EL (cell line): ENCODE results near the gene LMBRD2.
A peak's percentile ranks its signal among the peaks of the same experiment; 100 is the strongest.

Source experiments
- DNase-seq: peaks from one replicate; pipeline ENCODE4 v3.0.0-alpha.2; 2016

LMBRD2 gene

DNA sequence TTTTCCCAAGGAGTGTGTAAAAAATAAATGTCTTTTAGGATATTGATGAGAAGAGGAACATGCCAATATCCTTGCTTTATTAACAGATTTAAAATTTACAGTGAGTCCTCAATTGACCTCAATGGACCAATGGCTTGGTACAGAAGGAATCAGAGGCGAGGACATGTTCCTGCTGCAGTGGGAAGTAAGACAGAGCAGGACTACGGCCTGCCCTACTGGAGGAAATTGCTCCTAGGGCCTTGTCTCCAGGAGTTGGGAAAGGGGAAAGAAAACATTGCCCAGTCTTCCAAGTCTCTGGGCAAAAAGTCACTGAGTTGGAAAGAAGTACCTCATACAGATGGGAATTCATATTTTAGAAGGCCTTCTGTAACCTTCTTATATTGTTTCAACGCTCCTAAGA lies 51.9 kb downstream of the LMBRD2 start:
- no peak for DNase-seq

DNA sequence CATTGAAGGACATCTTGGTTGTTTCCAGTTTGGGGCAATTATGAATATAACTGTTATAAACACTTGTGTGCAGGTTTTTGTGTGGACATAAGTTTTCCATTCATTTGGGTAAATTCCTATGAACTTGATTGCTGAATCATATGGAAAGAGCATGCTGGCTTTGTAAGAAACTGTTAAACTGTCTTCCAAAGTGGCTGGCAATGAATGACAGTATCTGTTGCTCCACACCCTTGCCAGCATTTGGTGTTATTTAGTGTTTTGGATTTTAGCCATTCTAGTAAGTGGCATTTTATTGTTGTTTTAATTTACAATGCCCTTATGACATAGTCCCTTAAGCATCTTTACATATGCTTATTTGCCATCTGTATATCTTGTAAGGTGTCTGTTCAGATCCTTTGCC lies 55.2 kb downstream of the LMBRD2 start:
- no peak for DNase-seq

DNA sequence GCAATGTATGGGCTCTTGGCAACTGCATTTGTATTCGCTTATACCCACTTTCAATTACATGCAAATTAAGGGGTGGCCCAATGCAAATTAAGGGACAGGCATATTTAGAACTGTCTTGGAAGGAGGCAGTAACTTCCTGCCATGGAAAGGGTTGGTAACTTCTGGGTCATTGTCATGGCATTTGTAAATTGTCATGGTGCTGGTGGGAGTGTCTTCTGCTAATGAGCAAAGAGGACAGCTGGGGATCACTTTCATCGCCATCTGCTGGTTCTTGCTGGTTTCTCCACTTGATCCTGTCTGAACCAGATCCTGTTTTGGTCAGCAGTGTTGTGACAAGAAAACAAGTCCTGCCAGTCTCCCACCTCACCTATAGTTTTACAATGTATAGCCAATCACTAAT lies 61.7 kb downstream of the LMBRD2 start:
- peak; percentile 48 for DNase-seq

DNA sequence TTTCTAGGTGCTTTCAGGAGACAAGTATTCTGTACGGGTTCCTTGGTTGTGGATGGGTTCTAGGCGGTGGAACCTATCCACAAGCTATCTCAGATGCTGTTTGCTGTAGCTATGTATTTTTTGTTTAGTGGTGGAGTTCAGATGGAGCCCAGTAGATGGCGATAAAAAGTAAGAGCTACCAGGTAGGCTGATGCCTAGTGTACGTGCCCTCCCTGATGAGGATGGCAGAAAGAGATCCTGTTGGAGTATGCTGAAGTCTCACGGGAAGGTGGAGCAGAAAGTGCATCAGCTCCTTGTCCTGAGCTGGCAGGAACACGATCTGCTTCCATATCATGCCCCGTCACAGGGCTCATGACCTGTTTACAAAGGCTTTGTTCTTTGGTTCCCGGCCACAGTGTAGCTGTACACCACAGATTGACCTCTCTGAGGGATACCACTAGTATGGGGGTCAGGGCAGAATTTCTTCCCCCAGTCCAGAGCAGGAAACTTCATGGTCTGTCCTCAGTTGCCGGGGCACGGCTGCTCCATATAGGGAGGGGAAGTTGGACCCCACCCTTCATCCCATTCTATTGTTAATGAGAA lies 72.4 kb downstream of the LMBRD2 start:
- DNase-seq = peak; percentile 63

DNA sequence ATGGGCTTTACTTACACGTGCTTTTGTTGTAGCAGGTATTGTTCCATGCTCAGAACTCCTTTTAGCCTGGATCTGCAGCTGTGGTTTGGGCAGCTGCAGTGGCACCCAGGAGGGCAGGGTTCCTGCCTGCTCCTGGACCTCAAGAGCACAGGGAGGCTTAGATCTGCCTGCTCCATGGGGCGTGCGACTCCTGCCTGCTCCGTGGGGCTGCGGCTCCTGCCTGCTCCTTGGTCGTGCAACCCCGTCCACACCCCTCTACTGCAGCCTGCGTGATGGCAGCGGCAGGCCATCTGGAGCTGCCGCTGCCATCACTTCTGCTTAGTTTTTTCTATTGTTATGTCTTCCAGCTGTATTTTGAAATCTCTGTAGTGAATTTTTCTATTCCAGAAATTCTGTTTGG lies 73.3 kb downstream of the LMBRD2 start:
- DNase-seq = no peak

DNA sequence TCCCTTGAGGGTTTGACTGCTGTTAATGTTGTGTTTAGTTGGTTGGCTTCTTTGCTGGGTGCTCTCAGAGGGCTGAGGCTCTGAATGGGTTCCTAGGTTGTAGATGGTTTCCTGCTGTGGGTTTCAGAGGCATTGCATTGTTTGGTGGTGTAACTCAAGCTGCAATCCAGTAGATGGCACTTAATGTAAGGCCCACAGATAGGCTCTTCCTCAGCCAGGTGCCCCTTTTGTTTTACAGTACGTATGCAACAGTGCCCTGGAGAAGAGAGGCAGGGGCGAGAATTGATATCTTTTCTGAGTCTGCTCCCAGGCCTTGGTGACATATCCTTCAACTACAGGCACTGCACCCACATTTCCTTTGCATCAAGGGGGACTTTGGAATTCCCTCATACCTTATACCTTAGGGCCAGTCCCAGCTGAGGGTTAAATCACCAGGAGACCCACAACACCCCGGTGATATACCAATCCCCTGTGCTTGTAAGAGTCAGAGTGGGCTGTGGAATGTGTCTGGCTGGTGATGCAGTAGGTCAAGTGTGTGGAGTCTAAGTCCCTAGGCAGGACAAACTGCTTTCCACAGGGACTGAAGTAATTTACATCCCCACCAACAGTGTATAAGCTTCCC lies 78.0 kb downstream of the LMBRD2 start:
- DNase-seq = peak; percentile 13

DNA sequence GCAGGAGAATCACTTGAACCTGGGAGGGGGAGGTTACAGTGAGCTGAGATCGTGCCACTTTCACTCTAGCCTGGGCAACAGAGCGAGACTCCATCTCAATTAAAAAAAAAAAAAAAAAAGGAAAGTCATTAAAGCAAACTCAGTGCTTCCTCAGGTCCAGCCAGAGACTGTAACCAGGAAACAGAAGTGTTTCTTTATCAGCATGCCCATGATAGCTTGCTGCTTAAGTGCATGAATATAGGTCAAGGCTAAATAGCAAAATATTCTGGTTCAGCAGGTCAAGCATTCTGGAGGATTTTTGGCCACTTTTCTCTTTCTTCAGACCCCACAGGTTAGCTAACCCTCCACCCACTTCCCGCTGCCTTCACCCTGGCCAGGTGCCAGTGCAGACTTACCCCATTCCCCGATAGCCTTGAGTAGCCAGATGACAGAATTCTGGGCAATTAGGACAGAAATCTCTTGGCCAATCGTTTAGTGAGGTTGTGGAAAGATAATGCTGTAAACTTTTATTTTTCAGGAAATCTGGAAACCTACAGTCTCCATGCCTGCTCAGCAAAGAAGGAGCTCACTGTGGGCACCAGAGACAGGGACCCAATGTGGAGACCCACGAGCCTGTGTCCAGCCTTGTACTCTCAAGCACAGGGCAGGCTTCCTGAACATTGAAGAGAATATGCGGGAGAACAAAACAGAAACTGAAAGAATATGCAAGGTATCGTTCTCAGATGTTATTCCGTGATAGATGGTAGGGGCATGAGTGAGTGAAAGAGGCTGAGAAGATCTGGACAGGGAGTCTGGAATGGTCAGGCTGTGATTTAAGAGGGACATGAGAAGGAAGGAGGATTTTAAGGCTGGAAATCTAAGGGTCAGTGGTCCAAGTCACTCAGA lies 80.8 kb downstream of the LMBRD2 start:
- DNase-seq = no peak

DNA sequence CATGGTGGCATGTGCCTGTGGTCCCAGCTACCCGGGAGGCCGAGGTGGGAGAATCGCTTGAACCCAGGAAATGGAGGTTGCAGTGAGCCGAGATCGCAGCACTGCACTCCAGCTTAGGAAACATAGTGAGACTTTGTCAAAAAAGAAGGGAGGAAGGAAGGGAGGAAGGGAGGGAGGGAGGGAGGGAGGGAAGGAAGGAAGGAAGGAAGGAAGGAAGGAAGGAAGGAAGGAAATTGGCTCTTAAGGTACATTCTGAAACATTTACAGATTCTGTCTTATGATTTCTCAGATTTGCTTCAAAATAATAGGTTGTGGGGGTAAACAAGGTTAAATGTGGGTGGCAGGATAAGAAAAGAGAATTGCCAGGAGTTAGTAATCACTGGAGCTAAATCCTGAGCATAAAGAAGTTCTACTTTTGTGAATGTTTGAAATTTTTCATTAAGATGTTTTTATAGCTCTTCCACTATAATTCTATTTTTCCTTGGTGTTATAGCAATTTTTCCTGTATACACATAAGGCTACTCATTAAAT lies 82.9 kb downstream of the LMBRD2 start:
- no peak for DNase-seq

DNA sequence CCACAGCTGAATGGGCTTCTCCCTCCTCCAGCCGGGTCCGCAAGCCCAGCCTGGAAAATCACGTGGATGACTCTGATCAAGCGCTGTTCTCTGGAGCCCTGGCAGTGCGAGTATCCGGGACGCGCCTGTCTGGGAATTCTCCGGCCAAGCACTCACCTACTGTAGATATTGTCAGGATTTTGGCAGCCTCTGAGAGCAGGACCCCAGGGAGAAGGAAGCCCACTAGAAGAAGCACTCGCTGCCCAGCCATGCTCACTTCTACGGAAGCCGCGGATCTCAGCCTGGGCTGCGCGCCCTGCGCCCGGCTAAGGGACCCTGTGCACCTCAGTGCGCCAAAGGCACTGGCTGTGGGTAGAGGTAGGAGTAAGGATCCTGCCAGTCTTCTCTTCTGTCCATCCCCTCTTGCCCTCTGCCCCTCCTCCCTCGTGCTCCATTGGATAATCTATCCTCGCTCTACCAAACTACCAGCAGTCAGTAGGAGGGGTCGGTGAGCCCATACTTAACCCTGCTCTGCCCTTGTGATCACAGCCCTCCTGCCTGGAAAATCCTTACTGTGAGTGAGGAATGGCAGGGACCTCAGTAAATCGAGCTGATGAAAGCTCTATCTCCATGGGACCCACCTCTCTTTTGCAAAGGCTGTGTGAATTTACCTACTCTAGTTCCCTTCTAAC lies 85.0 kb downstream of the LMBRD2 start, which contains the start of gene UGT3A2:
UGT3A2 (minus strand) TSS at position 343 of the 671 bp plus-strand sequence; CDS start at position 250, 93 bp downstream.
- DNase-seq = no peak

DNA sequence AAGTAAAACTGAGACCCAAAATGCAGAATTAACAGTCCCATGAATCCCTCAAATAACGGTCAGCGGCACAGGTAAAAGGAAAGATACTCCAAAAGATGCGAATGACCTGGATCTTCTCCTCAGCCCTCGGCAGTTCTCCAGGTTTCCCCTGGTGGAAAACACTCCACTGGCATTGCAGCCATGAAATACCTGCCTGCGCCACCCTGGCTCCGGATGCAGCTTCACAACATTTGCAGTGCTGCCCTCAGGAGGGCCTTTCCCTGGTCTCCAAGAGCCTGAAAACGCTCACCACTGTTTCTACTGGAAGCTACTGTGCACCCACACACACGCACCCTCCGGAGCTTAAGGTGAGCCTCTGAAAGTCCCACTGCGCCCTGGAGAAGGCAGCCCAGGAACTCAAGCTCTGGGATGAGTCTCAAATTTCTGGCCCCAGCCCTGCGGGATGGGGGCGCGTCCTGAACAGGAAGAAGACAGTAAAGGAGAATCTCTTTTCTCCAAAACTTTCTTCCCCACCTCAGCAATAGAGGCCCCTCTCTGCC lies 85.6 kb downstream of the LMBRD2 start:
- DNase-seq = no peak

DNA sequence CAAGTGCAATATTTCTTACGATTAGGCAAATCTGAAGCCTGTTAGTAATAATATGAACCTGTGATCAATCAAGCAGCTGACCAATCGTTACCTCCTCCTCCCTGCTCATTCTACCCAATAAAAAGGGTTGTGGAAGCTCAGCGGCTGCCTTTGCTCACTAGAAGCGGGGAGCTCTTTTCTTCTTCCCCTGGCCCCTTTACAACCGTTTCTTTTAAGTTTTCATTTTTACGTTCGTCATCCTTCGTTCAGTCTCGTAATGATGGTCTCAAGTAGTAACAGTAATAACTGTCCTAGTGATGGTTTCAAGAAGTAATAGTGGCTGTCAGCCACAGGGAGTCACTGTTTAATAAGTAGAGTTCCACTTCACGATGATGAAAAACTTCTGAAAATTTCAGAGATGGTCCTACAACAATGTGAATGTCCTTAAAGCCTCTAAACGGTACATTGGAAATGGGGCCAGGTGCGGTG lies 91.2 kb downstream of the LMBRD2 start:
- DNase-seq = no peak

DNA sequence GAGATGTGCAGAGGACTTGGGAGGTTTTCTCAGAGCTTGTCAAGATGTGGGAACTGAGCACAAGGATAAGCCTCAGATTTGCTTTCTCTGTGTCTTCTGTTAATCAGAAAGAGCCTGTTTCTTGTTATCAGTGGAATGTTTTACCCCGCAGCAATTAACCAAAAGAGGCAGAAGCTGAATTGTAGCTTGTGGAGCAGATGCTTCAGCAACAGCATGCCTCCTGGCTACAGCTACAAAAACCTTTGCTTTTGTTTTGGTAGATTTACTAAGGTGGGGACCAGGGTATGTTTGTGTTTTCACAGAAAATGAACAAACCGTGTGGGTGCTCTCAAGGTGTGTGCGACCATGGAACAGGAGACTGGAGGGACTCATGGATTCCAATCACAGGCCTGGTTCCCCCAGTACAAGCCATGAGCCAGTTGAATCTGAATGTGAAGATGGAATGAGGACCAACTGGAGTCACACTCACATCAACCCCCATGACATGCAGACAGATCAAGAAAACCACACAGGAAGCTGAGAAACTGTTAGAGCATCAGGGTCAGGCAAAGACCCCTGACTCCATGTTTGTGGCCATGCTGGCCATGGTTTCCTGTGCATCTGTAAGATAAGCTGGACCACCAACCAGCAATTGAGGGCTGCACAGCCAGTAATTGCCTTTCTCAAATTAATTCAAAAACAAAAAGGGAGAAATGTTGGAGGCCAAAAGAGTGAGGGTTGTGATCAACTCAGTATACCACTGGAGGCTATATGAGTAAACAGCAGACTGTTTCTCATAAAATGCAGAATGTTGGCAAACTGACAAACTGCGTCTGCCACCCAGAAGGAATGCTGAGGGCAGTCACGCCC lies 91.9 kb downstream of the LMBRD2 start:
- peak; percentile 84 for DNase-seq

DNA sequence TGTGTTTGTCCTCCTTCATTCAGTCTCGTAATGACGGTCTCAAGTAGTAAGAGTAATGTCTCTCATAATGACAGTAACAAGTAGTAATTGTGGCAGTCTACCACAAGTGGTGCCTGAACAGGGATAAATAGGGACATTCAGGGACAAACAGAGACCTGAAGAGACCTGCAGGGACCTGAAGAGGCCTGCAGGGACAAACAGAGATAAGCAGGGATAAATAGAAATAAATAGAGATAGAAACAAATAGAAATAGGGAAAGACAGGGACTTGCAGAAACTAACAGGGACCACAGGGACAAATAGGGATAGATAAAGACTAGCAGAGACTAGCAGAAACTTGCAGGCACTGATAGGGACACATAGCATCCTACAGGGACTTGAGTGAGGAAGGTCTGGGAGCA lies 92.9 kb downstream of the LMBRD2 start:
- DNase-seq = no peak

DNA sequence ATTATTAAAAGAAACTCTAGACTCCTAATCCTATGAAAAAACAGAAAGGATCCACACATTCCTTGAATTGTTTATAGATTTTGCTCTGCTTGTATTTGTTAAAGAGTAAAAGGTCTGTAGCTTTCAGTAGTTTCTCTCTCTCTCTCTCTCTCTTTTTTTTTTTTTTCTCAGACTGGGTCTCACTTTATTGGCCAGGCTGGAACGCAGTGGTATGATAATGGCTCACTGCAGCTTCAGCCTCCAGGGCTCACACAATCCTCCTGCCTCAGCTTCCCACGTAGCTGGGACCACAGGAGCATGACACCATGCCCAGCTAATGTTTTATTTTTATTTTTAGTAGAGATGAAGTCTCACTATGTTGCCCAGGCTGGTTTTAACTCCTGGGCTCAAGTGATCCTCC lies 94.3 kb downstream of the LMBRD2 start:
- DNase-seq = no peak

DNA sequence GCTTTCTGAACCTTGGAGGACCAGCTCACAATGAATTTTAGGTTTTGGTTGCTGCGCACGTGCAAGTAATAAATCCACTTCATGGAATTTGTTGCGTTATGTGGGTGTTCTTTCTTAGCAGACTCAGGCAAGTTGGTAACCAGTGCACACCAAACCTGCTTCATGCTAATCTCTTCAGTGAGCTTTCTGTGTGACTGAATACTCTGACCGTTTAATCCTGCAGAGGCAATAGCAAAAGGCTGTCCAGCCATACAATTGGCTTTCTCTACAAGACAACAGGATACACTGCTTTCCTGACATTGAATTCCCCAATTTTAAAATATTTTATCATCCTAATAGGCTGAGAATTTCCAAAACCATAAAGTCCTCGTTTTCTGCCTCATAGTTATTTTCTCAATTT lies 95.3 kb downstream of the LMBRD2 start:
- no peak for DNase-seq

DNA sequence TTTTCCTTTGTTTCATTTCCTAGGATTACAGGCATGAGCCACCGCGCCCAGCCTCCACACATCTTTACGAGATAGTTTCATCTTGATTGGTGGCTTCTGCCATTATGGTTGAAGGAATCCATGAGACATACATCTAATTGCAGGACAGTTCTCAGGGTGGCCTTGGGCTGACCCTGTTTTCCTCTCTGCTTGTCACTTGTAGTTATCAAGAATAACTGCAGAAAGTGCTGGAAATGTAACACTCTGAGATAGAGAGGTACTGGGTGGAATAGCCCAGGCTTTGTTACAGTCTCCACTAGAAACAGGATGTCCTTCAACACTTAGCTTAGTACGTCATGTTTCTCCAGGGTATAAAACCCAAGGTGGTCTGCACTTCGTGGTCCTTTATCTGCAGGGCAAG lies 95.7 kb downstream of the LMBRD2 start:
- DNase-seq = no peak

DNA sequence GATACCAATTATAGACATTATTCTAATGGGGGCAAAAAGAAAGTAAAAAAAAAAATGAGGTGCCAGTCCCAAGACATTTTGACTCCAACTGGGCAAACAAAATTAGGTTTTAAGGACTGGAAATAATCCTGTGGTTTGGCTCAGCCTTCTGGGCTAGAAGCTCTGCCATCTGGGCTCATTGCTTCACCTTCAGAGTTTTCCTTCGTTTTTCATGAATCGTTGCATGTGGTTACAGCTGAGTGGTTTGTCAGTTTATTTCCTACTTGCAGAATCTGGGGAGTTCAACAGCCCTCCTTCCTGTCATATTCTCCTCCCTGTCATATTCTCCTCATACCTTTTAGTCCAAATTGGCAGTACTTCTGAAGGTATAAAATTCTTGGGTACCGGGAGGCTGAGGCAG lies 97.0 kb downstream of the LMBRD2 start:
- no peak for DNase-seq

DNA sequence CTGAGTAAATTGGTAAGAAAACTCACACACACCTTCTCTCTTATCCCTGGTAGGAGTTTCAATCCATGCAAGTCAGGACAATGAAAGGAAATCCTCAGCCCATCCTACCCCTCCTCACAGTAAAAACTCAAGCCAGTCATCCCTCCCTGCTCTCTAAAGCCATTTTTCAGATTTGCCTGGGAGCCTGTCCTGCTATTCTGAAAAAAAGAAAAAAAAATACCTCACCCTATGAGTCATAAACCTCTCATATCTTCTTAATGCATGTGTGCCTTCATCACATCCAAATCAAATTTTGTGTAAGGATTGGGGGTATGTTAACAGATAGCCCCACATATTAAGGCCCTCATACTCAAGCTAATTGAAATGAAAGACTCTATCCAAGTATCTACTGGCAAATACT lies 99.1 kb downstream of the LMBRD2 start:
- DNase-seq = peak; percentile 19

DNA sequence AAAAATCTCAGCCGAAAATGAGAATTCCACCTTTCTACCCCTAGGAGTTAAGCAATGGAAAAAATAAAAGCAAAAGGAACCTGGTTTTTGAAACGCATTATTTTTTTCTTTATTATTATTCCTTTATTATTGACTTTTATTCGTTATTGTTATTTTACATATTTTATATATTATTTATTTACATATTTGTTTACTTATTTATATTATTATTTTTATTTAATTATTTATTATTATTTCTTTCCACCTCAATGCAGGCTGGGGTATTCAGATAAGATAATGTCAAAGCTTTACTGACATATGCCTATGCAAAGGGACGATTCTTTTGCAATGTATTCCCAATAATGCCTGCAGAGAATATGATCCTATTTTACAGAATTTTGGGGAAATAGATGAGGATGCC lies 101.7 kb downstream of the LMBRD2 start:
- no peak for DNase-seq
